K562 (cell line): Measurements from ENCODE around the gene ADGRL3. TPM values are rescaled to one million over a fixed set of nuclear protein-coding genes. Genes with fewer than 3 reads are reported as not detected.

Experiments used
- NFE2L1 ChIP-seq: fragments of 450-650 bp; IDR thresholded peaks from 2 replicates; pipeline ENCODE4 v1.6.1; 2016; ENCODE audit warnings: missing genetic modification characterization, low read depth, mild to moderate bottlenecking, missing compliant biosample characterization, moderate library complexity, borderline replicate concordance
- RBM15 ChIP-seq: fragments of 200-400 bp; formaldehyde crosslinking; IDR thresholded peaks from 2 replicates; pipeline ENCODE4 v1.6.1; 2018; ENCODE audit warnings: mild to moderate bottlenecking, low read length, moderate library complexity; ENCODE audit not compliant: insufficient read depth
- RBM17 ChIP-seq: fragments of 200-400 bp; formaldehyde crosslinking; IDR thresholded peaks from 2 replicates; pipeline ENCODE4 v1.6.1; 2017; ENCODE audit warnings: low read depth, mild to moderate bottlenecking, low read length, borderline replicate concordance
- ZNF165 ChIP-seq: fragments of 250-450 bp; sonication (Bioruptor Pico); IDR thresholded peaks from 2 replicates; pipeline ENCODE4 v1.4.0; 2020; ENCODE audit warnings: borderline replicate concordance
- polyA plus RNA-seq, 8 experiments: library from polyadenylated mRNA; depleted of rRNA in 4 of 8; stranded (reverse) in 5 of 8; unstranded in 3 of 8; fragments of >200 nt; fragmentation: Nextera tagmentation in 2 of 8; fragmentation: Illumina TruSeq in 1 of 8; extraction: Ambion mirVana in 2 of 8; extraction: Trizol in 1 of 8; gene quantifications; 2 replicates each; pipeline versions ENCODE4 v1.2.1 to v1.2.3, GENCODE V29; 2011 to 2014; ENCODE audit warnings: inconsistent platforms in 1 of 8, missing spikeins in 1 of 8
- total RNA-seq, 7 experiments: library from RNA; depleted of rRNA in 6 of 7; stranded (reverse); fragments of >200 nt in 6 of 7; fragmentation: Illumina TruSeq in 2 of 7; extraction: Trizol in 2 of 7; gene quantifications; 2 replicates each; pipeline versions ENCODE4 v1.2.1 to v1.2.3, GENCODE V29; 2011 to 2021; ENCODE audit warnings: low replicate concordance in 1 of 7
- TF ChIP-seq, protein P1 (sequence below): IDR thresholded peaks from 2 replicates; pipeline ENCODE4 v1.6.1; 2012; ENCODE audit warnings: low read depth, low read length, improper control_type of control experiment, borderline replicate concordance
- TF ChIP-seq, protein P2 (sequence below), 2 experiments: fragments of 450-650 bp; conservative IDR thresholded peaks; 2 replicates each; pipeline ENCODE4 v1.6.1; 2017; ENCODE audit warnings: mild to moderate bottlenecking in 2 of 2, moderate library complexity in 2 of 2
- TF ChIP-seq, protein P3 (sequence below): fragments of 450-650 bp; formaldehyde crosslinking; IDR thresholded peaks from 2 replicates; pipeline ENCODE4 v1.4.0; 2022; ENCODE audit warnings: missing genetic modification characterization

The ADGRL3 gene
- total and polyA plus RNA-seq, 9 of the 15 experiments (the other 6 are each of a cell fraction or from before 2014, with no cell fraction given): 0.03 to 0.14 (median 0.04) TPM; not detected in 2

DNA sequence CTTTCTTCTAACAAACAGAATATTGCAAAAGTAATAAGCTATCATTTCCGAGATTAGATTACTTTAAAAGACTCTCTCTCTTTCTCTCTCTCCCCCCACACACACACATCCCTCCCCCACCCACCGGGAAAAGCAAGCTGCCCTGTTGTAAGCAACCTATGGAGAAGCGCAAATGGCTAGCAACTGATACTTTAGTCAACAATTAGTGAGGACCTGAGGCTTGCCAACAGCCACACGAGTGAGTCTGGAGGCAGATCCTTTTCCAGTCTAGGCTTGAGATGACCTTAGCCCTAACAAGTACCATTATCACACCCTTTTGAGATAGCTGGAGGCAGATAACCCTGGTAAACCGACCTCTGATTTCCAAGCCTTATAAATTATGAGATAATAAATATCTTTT is 19.7 kb upstream of the ADGRL3 start (continued):
- no peak for TF ChIP-seq RBM15
- TF ChIP-seq RBM17: no peak
- TF ChIP-seq, protein P1, sequence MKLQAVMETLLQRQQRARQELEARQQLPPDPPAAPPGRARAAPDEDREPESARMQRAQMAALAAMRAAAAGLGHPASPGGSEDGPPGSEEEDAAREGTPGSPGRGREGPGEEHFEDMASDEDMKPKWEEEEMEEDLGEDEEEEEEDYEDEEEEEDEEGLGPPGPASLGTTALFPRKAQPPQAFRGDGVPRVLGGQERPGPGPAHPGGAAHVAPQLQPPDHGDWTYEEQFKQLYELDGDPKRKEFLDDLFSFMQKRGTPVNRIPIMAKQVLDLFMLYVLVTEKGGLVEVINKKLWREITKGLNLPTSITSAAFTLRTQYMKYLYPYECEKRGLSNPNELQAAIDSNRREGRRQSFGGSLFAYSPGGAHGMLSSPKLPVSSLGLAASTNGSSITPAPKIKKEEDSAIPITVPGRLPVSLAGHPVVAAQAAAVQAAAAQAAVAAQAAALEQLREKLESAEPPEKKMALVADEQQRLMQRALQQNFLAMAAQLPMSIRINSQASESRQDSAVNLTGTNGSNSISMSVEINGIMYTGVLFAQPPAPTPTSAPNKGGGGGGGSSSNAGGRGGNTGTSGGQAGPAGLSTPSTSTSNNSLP: no peak
- TF ChIP-seq, protein P2, sequence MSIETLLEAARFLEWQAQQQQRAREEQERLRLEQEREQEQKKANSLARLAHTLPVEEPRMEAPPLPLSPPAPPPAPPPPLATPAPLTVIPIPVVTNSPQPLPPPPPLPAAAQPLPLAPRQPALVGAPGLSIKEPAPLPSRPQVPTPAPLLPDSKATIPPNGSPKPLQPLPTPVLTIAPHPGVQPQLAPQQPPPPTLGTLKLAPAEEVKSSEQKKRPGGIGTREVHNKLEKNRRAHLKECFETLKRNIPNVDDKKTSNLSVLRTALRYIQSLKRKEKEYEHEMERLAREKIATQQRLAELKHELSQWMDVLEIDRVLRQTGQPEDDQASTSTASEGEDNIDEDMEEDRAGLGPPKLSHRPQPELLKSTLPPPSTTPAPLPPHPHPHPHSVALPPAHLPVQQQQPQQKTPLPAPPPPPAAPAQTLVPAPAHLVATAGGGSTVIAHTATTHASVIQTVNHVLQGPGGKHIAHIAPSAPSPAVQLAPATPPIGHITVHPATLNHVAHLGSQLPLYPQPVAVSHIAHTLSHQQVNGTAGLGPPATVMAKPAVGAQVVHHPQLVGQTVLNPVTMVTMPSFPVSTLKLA (conservative IDR thresholded peaks at IDR 0.05): no peak
- TF ChIP-seq, protein P3, sequence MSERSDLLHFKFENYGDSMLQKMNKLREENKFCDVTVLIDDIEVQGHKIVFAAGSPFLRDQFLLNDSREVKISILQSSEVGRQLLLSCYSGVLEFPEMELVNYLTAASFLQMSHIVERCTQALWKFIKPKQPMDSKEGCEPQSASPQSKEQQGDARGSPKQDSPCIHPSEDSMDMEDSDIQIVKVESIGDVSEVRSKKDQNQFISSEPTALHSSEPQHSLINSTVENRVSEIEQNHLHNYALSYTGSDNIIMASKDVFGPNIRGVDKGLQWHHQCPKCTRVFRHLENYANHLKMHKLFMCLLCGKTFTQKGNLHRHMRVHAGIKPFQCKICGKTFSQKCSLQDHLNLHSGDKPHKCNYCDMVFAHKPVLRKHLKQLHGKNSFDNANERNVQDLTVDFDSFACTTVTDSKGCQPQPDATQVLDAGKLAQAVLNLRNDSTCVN (CRISPR knock-in tag): no peak
- TF ChIP-seq NFE2L1 (tag): no peak
- TF ChIP-seq ZNF165 (CRISPR knock-in tag): no peak
